ENCODE results near the gene CTSK. TPM values are rescaled to one million over a fixed set of nuclear protein-coding genes. Genes with fewer than 3 reads are reported as not detected.
"Not testable (repeated sequence)": the region's sequence is repeated elsewhere in the genome, so short reads cannot be mapped to it uniquely, and the experiment has no call there.

CTSK gene
- total RNA-seq, 1 donor from 2014 or later = 28.3 TPM

- TF ChIP-seq CTCF (IDR thresholded peaks at IDR 0.05; ENCODE audit: unreplicated experiment) = no peak
- Mint-ChIP-seq H3K4me3 (no peak overlapping the region), H3K36me3 (peaks cover 43% of the 10 kb centered on the region), H3K9me3 (no peaks in the 10 kb centered on the region), H3K27ac (no peak overlapping the region), H3K4me1 (no peaks in the 10 kb centered on the region), H3K27me3 (ENCODE audit: low read depth) (no peaks in the 10 kb centered on the region)
- no peak for DNase-seq (ENCODE audit: low spot score in 2 of 2, unreplicated experiment in 2 of 2)
Measured at GRCh38 chr1:150799089-150799488, 9.0 kb downstream of the CTSK start.

- Mint-ChIP-seq H3K36me3 (peaks cover 44% of the 10 kb centered on the region), H3K4me3 (no peak overlapping the region), H3K27me3 (ENCODE audit: low read depth) (no peaks in the 10 kb centered on the region), H3K9me3 (no peaks in the 10 kb centered on the region), H3K4me1 (no peaks in the 10 kb centered on the region), H3K27ac (no peak overlapping the region)
- no peak for TF ChIP-seq CTCF (IDR thresholded peaks at IDR 0.05; ENCODE audit: unreplicated experiment)
- DNase-seq (ENCODE audit: low spot score in 2 of 2, unreplicated experiment in 2 of 2) = no peak
Measured at GRCh38 chr1:150798525-150798924, 9.5 kb downstream of the CTSK start.

- no peak overlapping the region for H3K27ac Mint-ChIP-seq
- no peaks in the 10 kb centered on the region for H3K4me1 Mint-ChIP-seq
- no peak for DNase-seq (ENCODE audit: low spot score in 2 of 2, unreplicated experiment in 2 of 2)
- no peak overlapping the region for H3K4me3 Mint-ChIP-seq
- no peaks in the 10 kb centered on the region for H3K27me3 Mint-ChIP-seq (ENCODE audit: low read depth)
- H3K9me3 Mint-ChIP-seq = no peaks in the 10 kb centered on the region
- peaks cover 37% of the 10 kb centered on the region for H3K36me3 Mint-ChIP-seq
- no peak for TF ChIP-seq CTCF (IDR thresholded peaks at IDR 0.05; ENCODE audit: unreplicated experiment)
Measured at GRCh38 chr1:150796374-150796773, 11.7 kb downstream of the CTSK start.

- not testable (repeated sequence) for DNase-seq (ENCODE audit: low spot score in 2 of 2, unreplicated experiment in 2 of 2); H3K27ac Mint-ChIP-seq; H3K27me3 Mint-ChIP-seq (ENCODE audit: low read depth); H3K4me1 Mint-ChIP-seq; H3K4me3 Mint-ChIP-seq; H3K9me3 Mint-ChIP-seq
- peaks cover 25% of the 10 kb centered on the region for H3K36me3 Mint-ChIP-seq
Measured at GRCh38 chr1:150793778-150794177, 14.3 kb downstream of the CTSK start.

- H3K27ac Mint-ChIP-seq = no peak overlapping the region
- no peak overlapping the region for H3K4me3 Mint-ChIP-seq
- H3K4me1 Mint-ChIP-seq = no peaks in the 10 kb centered on the region
- peaks cover 24% of the 10 kb centered on the region for H3K36me3 Mint-ChIP-seq
- no peak for TF ChIP-seq CTCF (IDR thresholded peaks at IDR 0.05; ENCODE audit: unreplicated experiment)
- H3K27me3 Mint-ChIP-seq (ENCODE audit: low read depth) = no peaks in the 10 kb centered on the region
- H3K9me3 Mint-ChIP-seq = no peaks in the 10 kb centered on the region
- no peak for DNase-seq (ENCODE audit: low spot score in 2 of 2, unreplicated experiment in 2 of 2)
Measured at GRCh38 chr1:150793221-150793620, 14.8 kb downstream of the CTSK start.

- Mint-ChIP-seq H3K4me1 (no peaks in the 10 kb centered on the region), H3K9me3 (no peaks in the 10 kb centered on the region), H3K27ac (no peak overlapping the region), H3K36me3 (peaks cover 18% of the 10 kb centered on the region), H3K4me3 (no peak overlapping the region), H3K27me3 (ENCODE audit: low read depth) (no peaks in the 10 kb centered on the region)
- no peak for TF ChIP-seq CTCF (IDR thresholded peaks at IDR 0.05; ENCODE audit: unreplicated experiment)
- DNase-seq (ENCODE audit: low spot score in 2 of 2, unreplicated experiment in 2 of 2) = no peak
Measured at GRCh38 chr1:150791585-150791984, 16.5 kb downstream of the CTSK start.

Measured in mesothelial cell of epicardium (in vitro differentiated cells).